Measurements from ENCODE around the gene FSTL5. TPM values are rescaled to one million over a fixed set of nuclear protein-coding genes. Genes with fewer than 3 reads are reported as not detected.

The FSTL5 gene
- total RNA-seq, 3 donors from 2014 or later (not counting 1 experiment from before 2014, with no cell fraction given), result not detected

- intact Hi-C loops (cut with micrococcal nuclease), result no loop called here
- Mint-ChIP-seq H3K36me3 (no peaks in the 10 kb centered on the region), H3K27ac (no peak overlapping the region), H3K27me3 (ENCODE audit: low read depth in 2 of 2) (no peaks in the 10 kb centered on the region), H3K4me1 (no peaks in the 10 kb centered on the region), H3K9me3 (peaks cover 8% of the 10 kb centered on the region in 2 donors), H3K4me3 (no peak overlapping the region)
- no peak overlapping the region for H3K4me3 ChIP-seq (ENCODE audit: low read length)
- no peak for TF ChIP-seq CTCF (IDR thresholded peaks at IDR 0.05)
- H3K36me3 ChIP-seq (ENCODE audit: control insufficient read depth, insufficient read depth, low read length), result no peaks in the 10 kb centered on the region
- H3K4me1 ChIP-seq (ENCODE audit: control insufficient read depth, insufficient read depth, low read length), result no peaks in the 10 kb centered on the region
- H3K27me3 ChIP-seq (ENCODE audit: control insufficient read depth, insufficient read depth, low read length), result no peaks in the 10 kb centered on the region
- no peak for DNase-seq
- ATAC-seq, result no peak
- no peaks in the 10 kb centered on the region for H3K9me3 ChIP-seq (ENCODE audit: control insufficient read depth, insufficient read depth, low read length)
- H3K27ac ChIP-seq (ENCODE audit: low read length), result no peak overlapping the region
- WGBS (ENCODE audit: insufficient coverage), result no CpG with 5 or more reads among the region's 1 CpG
Observed at GRCh38 chr4:161525121-161525520, 638.7 kb downstream of the FSTL5 start.

GRCh38 chr4:161522031-161522430, 641.8 kb downstream of the FSTL5 start:
- no peak overlapping the region for H3K4me3 ChIP-seq (ENCODE audit: low read length)
- TF ChIP-seq CTCF (IDR thresholded peaks at IDR 0.05), result no peak
- intact Hi-C loops (cut with micrococcal nuclease), result no loop called here
- no peaks in the 10 kb centered on the region for H3K27me3 ChIP-seq (ENCODE audit: control insufficient read depth, insufficient read depth, low read length)
- H3K4me1 ChIP-seq (ENCODE audit: control insufficient read depth, insufficient read depth, low read length), result no peaks in the 10 kb centered on the region
- Mint-ChIP-seq H3K36me3 (no peaks in the 10 kb centered on the region), H3K27ac (no peak overlapping the region), H3K27me3 (ENCODE audit: low read depth in 2 of 2) (no peaks in the 10 kb centered on the region), H3K9me3 (peaks cover 10 to 12% of the 10 kb centered on the region in 2 donors), H3K4me3 (no peak overlapping the region), H3K4me1 (no peaks in the 10 kb centered on the region)
- 69% methylated on average over 3 of the region's 3 CpGs for WGBS (ENCODE audit: insufficient coverage)
- ATAC-seq (no peak), DNase-seq (no peak)
- no peaks in the 10 kb centered on the region for H3K9me3 ChIP-seq (ENCODE audit: control insufficient read depth, insufficient read depth, low read length)
- no peaks in the 10 kb centered on the region for H3K36me3 ChIP-seq (ENCODE audit: control insufficient read depth, insufficient read depth, low read length)
- H3K27ac ChIP-seq (ENCODE audit: low read length), result no peak overlapping the region

GRCh38 chr4:161519611-161520010, 644.2 kb downstream of the FSTL5 start:
- Mint-ChIP-seq H3K36me3 (no peaks in the 10 kb centered on the region), H3K27me3 (ENCODE audit: low read depth in 2 of 2) (no peaks in the 10 kb centered on the region), H3K4me1 (no peaks in the 10 kb centered on the region), H3K27ac (no peak overlapping the region), H3K9me3 (peaks cover 7 to 9% of the 10 kb centered on the region in 2 donors), H3K4me3 (no peak overlapping the region)
- DNase-seq (no peak), ATAC-seq (no peak)
- no peak for TF ChIP-seq CTCF (IDR thresholded peaks at IDR 0.05)
- H3K4me1 ChIP-seq (ENCODE audit: control insufficient read depth, insufficient read depth, low read length), result no peaks in the 10 kb centered on the region
- no peaks in the 10 kb centered on the region for H3K36me3 ChIP-seq (ENCODE audit: control insufficient read depth, insufficient read depth, low read length)
- no peak overlapping the region for H3K4me3 ChIP-seq (ENCODE audit: low read length)
- intact Hi-C loops (cut with micrococcal nuclease), result no loop called here
- H3K27me3 ChIP-seq (ENCODE audit: control insufficient read depth, insufficient read depth, low read length), result no peaks in the 10 kb centered on the region
- no peak overlapping the region for H3K27ac ChIP-seq (ENCODE audit: low read length)
- no CpG with 5 or more reads among the region's 2 CpGs for WGBS (ENCODE audit: insufficient coverage)
- no peaks in the 10 kb centered on the region for H3K9me3 ChIP-seq (ENCODE audit: control insufficient read depth, insufficient read depth, low read length)

- Histone ChIP-seq H3K4me3 (ENCODE audit: low read length) (no peak overlapping the region), H3K9me3 (ENCODE audit: control insufficient read depth, insufficient read depth, low read length) (no peaks in the 10 kb centered on the region), H3K36me3 (ENCODE audit: control insufficient read depth, insufficient read depth, low read length) (no peaks in the 10 kb centered on the region), H3K27me3 (ENCODE audit: control insufficient read depth, insufficient read depth, low read length) (no peaks in the 10 kb centered on the region), H3K27ac (ENCODE audit: low read length) (no peak overlapping the region), H3K4me1 (ENCODE audit: control insufficient read depth, insufficient read depth, low read length) (no peaks in the 10 kb centered on the region)
- 11% methylated on average over 3 of the region's 3 CpGs for WGBS (ENCODE audit: insufficient coverage)
- no peak for ATAC-seq
- Mint-ChIP-seq H3K4me1 (no peaks in the 10 kb centered on the region), H3K27ac (no peak overlapping the region), H3K4me3 (no peak overlapping the region), H3K36me3 (no peaks in the 10 kb centered on the region), H3K9me3 (peaks cover 7 to 13% of the 10 kb centered on the region in 2 donors), H3K27me3 (ENCODE audit: low read depth in 2 of 2) (no peaks in the 10 kb centered on the region)
- TF ChIP-seq CTCF (IDR thresholded peaks at IDR 0.05), result no peak
- intact Hi-C loops (cut with micrococcal nuclease), result no loop called here
- no peak for DNase-seq
Observed at GRCh38 chr4:161517941-161518340, 645.9 kb downstream of the FSTL5 start.
